Islet precursor cell (in vitro differentiated cells): ENCODE measurements around the gene AMER2.
"Not testable (repeated sequence)": the region's sequence is repeated elsewhere in the genome, so short reads cannot be mapped to it uniquely, and the experiment has no call there.

Experiments used
- DNase-seq: peaks from one replicate; pipeline ENCODE4 v3.0.0-alpha.2; 2018

The AMER2 gene

GRCh38 chr13:25180775-25181537 lies 8.9 kb upstream of the AMER2 start:
- DNase-seq: no peak

DNA sequence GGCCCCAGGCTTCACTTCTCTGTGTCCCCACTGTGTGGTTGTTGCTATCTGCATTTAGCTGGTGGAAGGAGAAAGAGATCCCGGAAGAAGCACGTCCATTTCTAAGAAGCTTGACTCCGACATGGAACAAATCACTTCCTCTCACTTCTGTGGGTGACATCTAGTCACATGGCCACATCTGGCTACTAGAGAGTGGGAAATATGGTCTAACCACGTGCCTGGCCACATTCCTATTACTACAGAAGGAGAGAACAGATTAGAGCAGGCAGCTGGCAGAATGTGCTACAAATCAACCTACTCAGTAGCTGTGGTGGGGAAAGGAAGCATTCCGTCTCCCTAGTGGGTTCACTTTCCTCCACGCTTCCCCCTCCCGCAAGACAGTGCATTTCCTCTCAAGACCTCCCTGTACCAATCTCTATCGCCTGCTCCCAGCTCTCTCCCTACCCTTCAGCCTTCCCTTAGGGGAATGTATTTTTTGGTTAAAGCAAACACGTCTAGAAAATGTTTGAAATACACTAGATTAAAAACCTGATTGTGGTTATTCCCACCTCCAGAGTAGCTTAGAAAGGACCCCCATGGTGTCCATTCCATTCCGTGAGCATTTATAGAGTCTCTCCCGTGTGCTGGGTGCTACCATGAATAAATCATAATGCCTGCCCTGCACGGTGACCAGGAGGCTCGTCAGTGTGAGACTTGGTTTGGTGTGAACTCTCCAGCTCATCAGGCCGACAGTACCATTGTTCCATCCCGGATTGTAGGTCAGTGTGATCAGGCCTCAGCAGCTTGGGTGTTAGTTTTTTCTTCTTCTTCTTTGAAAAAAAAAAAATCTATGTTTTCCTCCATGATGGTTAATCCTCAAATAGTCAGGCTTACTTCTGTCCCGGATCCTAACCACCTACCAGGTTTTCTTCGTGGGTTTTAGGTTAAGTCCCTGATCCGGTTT lies 8.0 kb upstream of the AMER2 start:
- DNase-seq: no peak

- DNase-seq: no peak
Observed at GRCh38 chr13:25179011-25179410, 6.9 kb upstream of the AMER2 start.

DNA sequence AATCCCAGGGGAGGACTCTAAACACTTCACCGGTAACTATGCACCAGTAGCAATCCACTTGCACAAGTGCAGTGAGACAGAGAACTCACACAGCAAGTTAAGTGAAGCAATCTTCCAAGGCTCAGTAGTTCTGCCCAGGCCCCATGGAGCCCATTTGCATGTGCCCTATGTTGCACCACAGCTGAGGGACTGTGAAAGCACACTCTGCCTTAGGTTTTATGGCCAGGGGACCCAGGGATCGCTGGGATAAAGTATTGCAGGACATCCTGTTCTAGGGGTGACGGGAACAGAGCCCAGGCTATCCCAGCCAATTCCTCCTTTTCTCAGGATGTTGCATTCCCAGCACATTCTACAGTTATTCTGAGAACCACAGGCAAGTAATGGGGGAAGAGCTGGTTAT lies 6.0 kb upstream of the AMER2 start:
- DNase-seq: no peak

DNA sequence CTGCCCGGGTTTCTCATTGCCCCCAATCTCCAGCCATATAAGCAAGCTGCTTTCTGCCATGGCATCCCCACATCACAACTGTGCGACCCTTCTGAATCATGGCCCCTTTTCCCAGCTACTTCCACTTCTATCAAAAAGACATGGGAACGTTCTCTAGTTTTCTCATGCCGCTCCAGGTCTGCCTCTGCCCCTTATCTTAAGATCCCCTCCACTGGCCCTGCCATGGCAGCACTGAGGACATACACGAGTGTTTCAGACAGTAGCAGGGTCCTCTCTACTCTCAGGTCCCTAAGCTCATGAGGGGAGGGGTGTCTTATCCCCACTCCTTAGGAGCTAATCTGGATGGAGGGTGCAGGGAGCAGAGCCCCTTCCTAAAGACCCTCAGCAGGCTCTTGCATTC lies 5.5 kb upstream of the AMER2 start:
- no peak for DNase-seq

DNA sequence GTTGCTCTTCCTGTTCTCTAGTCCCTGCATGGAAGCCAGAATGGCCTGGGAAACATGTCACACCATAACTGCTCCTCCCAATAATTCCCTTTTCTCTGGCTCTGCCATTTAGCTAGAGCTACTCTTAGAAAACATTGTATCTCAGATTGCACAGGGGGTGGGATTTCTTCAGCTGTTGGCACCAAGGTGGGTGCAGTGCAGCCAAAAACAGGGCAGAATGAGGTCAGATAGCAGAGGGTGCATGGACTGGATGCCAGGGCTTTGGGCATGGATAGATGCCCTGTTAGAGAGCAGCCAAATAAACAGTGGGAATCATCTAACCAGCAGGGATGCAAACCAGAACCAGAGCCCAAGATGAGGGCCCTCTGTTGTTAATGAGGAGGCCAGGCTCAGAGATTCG lies 4.9 kb upstream of the AMER2 start:
- DNase-seq: no peak

- DNase-seq: peak; percentile 27
Observed at GRCh38 chr13:25175431-25175830, 3.3 kb upstream of the AMER2 start.

- peak; percentile 29 for DNase-seq
Observed at GRCh38 chr13:25175026-25175425, 2.9 kb upstream of the AMER2 start.

- DNase-seq: no peak
Observed at GRCh38 chr13:25174304-25174703, 2.2 kb upstream of the AMER2 start.

DNA sequence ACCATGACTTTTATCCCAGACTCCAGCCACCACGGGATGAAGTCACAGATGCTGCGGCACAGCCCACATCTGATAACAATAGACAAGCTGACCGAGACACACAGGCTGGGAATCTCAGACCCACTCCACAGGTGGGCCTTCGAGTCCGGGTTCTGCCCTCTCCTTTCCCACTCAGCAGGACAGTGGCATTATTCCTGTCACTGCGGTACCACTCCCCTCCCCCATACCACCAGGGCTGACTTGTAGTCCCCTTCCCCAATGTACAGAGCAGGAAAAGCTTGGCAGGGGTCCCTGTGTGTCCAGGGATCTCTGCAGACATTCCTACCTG lies 179 bp upstream of the AMER2 start:
- DNase-seq: no peak

DNA sequence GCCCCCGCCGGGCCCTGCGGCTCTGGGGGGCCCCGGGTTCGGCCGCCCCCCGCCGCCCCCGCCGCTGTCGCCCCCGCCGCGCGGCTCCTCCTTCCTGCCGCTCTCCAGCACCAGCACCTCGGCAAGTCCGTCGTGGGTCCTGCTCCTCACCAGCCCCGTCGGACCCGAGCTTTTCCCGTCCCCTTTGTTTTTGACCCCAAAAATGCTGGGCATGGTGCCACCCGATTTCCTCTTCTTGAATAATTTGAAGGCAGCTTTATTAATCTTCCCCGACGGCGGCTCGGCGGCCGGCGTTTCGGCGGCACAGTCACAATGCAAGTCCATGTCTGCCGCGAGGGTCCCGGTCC lies 945 bp downstream of the AMER2 start:
- DNase-seq: no peak

DNA sequence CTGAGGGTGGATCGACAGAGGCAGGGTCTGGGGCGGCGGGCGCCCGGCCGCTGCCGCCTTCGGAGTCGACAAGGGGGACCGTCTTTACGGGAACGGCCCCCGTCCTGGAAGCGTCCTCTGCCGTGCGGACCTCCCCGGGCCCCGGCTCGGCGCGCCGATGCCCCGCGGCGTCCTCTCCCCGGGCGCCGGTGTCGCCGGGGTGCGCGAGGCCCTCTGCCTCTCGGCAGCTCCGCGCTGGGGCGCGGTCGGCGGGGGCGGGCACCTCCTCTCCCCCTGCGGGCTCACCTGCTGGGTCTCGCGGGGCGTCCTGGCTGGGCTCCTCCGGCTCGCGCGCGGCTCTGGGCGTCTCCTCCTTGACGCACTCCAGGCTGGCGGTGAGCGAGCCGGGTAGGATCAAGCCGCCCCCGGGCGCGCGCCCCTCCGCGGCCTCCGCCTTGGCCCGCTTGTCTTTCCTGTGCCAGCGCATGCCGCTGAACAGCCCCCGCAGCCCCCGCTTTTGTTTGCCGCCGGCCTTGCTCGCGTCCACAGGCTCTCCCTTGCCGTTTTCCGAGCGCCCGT lies 1.5 kb downstream of the AMER2 start:
- peak; percentile 83 for DNase-seq

- no peak for DNase-seq
Observed at GRCh38 chr13:25169951-25170553, 2.0 kb downstream of the AMER2 start.

GRCh38 chr13:25169356-25169755 lies 2.7 kb downstream of the AMER2 start:
- DNase-seq: no peak

GRCh38 chr13:25168790-25169189 lies 3.3 kb downstream of the AMER2 start:
- no peak for DNase-seq

- no peak for DNase-seq
Observed at GRCh38 chr13:25167382-25168174, 4.5 kb downstream of the AMER2 start.

- DNase-seq: no peak
Observed at GRCh38 chr13:25166306-25166705, 5.8 kb downstream of the AMER2 start.

GRCh38 chr13:25165663-25166062 lies 6.4 kb downstream of the AMER2 start:
- no peak for DNase-seq

- not testable (repeated sequence) for DNase-seq
Observed at GRCh38 chr13:25165163-25165562, 6.9 kb downstream of the AMER2 start.

- DNase-seq: no peak
Observed at GRCh38 chr13:25157681-25158080, 14.4 kb downstream of the AMER2 start.

- no peak for DNase-seq
Observed at GRCh38 chr13:25153736-25154135, 18.4 kb downstream of the AMER2 start.

DNA sequence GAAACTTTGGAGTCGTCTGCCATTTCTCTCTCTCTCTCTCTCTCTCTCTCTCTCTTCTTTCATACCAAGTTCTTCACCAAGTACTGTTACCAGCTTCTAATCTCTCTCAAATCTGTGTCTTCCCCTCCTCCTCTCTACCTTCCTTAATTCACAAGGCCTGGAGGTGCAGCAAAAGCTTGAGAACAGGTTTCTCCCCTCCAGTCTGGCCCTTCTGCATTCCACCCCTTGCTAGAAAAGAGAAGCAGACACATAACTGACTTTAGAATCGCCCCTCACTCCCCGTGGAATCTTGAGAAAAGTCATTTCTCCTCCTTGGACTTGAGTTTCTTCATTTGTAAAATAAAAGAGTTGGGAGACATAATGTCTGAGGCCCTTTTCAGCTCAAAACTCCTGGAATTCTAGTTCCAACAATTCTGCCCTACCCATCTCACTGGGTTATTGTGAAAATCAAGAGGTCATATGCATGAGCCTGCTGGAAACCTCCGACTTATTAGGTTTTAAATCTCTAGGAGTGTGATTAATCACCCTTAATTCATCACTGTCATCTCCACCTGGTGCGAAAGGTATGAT lies 20.4 kb downstream of the AMER2 start:
- DNase-seq: peak; percentile 76
